Suprapubic skin (tissue), 3 donors: ENCODE measurements around the gene XRRA1.

Experiments used
- POLR2A ChIP-seq, 2 donors: fragments of 450-650 bp; IDR thresholded peaks; one replicate each; pipeline ENCODE4 v1.6.1; 2017; ENCODE audit warnings: antibody characterized with exemption in 2 of 2, mild to moderate bottlenecking in 2 of 2, moderate library complexity in 2 of 2
- TF ChIP-seq, protein P1 (sequence below), 2 donors: fragments of 200-600 bp in 1 of 2; fragments of 450-650 bp in 1 of 2; sonication (generic) in 1 of 2; IDR thresholded peaks; one replicate each; pipeline ENCODE4 v1.5.1; 2016 to 2019; ENCODE audit warnings: antibody characterized with exemption in 2 of 2, mild to moderate bottlenecking in 1 of 2, moderate library complexity in 1 of 2

DNA sequence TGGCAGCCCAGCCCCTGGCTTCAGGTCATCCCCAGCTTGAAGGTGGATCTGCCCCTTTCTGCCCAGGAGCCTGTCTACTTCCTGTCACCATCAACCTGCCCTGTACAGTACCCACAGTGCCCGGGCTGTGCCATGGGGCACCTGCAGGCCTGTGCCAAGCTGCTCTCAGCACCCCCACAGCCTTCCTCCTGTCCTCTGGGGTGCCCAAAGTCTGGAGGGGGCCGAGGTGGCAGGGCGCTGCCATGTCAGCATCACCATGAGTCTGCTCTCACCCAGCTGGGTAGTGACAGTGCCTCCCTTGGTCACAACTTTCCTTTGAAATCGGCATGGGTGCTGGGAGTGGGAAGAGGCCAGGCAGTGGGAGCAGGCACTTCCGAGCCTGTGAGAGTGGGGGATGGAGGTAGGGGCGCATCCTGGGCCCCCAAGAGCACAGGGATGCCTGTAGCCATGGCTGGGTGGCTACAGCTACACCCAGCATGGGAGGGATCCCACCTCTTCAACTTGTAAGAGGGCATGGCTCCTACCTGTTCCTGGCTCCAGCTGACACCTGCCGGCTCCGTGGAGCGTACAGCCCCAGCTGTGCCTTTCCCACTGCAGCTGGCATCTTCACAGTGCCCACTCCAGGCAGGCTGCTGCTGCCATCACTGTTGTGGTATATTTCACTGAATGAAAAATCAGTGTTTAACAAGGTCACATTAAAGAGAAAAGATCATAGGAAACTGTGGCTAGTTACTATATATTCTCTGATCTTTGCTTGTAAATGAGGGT is 157.4 kb downstream of the XRRA1 start:
- TF ChIP-seq, protein P1, sequence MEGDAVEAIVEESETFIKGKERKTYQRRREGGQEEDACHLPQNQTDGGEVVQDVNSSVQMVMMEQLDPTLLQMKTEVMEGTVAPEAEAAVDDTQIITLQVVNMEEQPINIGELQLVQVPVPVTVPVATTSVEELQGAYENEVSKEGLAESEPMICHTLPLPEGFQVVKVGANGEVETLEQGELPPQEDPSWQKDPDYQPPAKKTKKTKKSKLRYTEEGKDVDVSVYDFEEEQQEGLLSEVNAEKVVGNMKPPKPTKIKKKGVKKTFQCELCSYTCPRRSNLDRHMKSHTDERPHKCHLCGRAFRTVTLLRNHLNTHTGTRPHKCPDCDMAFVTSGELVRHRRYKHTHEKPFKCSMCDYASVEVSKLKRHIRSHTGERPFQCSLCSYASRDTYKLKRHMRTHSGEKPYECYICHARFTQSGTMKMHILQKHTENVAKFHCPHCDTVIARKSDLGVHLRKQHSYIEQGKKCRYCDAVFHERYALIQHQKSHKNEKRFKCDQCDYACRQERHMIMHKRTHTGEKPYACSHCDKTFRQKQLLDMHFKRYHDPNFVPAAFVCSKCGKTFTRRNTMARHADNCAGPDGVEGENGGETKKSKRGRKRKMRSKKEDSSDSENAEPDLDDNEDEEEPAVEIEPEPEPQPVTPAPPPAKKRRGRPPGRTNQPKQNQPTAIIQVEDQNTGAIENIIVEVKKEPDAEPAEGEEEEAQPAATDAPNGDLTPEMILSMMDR (IDR thresholded peaks at IDR 0.05) = no peak
- TF ChIP-seq POLR2A (IDR thresholded peaks at IDR 0.05) = no peak
